GM12878 (cell line): ENCODE results near the gene TOMM40L. TPM values are rescaled to one million over a fixed set of nuclear protein-coding genes. Genes with fewer than 3 reads are reported as not detected.

ENCODE experiments used
- CUX1 ChIP-seq: IDR thresholded peaks from 2 replicates; pipeline ENCODE4 v1.6.1; 2012; ENCODE audit warnings: improper control_type of control experiment, low read depth, low read length; ENCODE audit not compliant: insufficient replicate concordance
- E4F1 ChIP-seq: fragments of 450-650 bp; IDR thresholded peaks from 2 replicates; pipeline ENCODE4 v1.6.1; 2018; ENCODE audit warnings: borderline replicate concordance, mild to moderate bottlenecking; ENCODE audit not compliant: partially characterized antibody
- GATAD2B ChIP-seq: fragments of 450-650 bp; conservative IDR thresholded peaks from 2 replicates; pipeline ENCODE4 v1.6.1; 2017; ENCODE audit warnings: low read depth, mild to moderate bottlenecking, moderate library complexity
- MAX ChIP-seq: IDR thresholded peaks from 2 replicates; pipeline ENCODE4 v1.6.1; 2012; ENCODE audit warnings: low read depth, low read length, improper control_type of control experiment
- NKRF ChIP-seq: fragments of 450-650 bp; conservative IDR thresholded peaks from 2 replicates; pipeline ENCODE4 v1.6.1; 2017; ENCODE audit warnings: mild to moderate bottlenecking, moderate library complexity
- POLR2A ChIP-seq: IDR thresholded peaks from 2 replicates; pipeline ENCODE4 v1.6.1; 2011; ENCODE audit warnings: low read depth, mild to moderate bottlenecking, low read length
- POU2F2 ChIP-seq: IDR thresholded peaks from 3 replicates; pipeline ENCODE4 v1.6.1; 2011; ENCODE audit warnings: low read depth, mild to moderate bottlenecking, low read length, borderline replicate concordance
- RUNX3 ChIP-seq: IDR thresholded peaks from 2 replicates; pipeline ENCODE4 v1.6.1; 2012; ENCODE audit warnings: low read length, inconsistent platforms
- SUPT20H ChIP-seq: IDR thresholded peaks from 2 replicates; pipeline ENCODE4 v1.6.1; 2011; ENCODE audit warnings: low read depth, mild to moderate bottlenecking, low read length, moderate library complexity, borderline replicate concordance; ENCODE audit not compliant: control insufficient read depth
- TARDBP ChIP-seq: IDR thresholded peaks from 2 replicates; pipeline ENCODE4 v1.6.1; 2016; ENCODE audit warnings: borderline replicate concordance
- ZBTB40 ChIP-seq: fragments of 450-650 bp; IDR thresholded peaks from 2 replicates; pipeline ENCODE4 v1.6.1; 2016; ENCODE audit warnings: mild to moderate bottlenecking, moderate library complexity, borderline replicate concordance
- polyA plus RNA-seq, 11 experiments: library from polyadenylated mRNA; depleted of rRNA in 4 of 11; unstranded in 6 of 11; stranded (reverse) in 5 of 11; fragments of >200 nt; fragmentation: Nextera tagmentation in 4 of 11; fragmentation: Illumina TruSeq in 1 of 11; extraction: Ambion mirVana in 4 of 11; extraction: Trizol in 1 of 11; gene quantifications; 1 replicate in 1 of 11; 2 replicates in 10 of 11; pipeline versions ENCODE4 v1.2.1 to v1.2.3, GENCODE V29; 2011 to 2016; ENCODE audit warnings: inconsistent platforms in 2 of 11, missing spikeins in 2 of 11, low read depth in 1 of 11
- total RNA-seq, 4 experiments: library from RNA; depleted of rRNA in 3 of 4; stranded (reverse); fragments of >200 nt in 3 of 4; fragmentation: Illumina TruSeq in 1 of 4; extraction: Trizol in 1 of 4; gene quantifications; 2 replicates each; pipeline versions ENCODE4 v1.2.1 to v1.2.3, GENCODE V29; 2013 to 2021

Gene TOMM40L
- total and polyA plus RNA-seq, 10 of the 15 experiments (the other 5 are each of a cell fraction or from before 2014, with no cell fraction given): 5.9 to 21.6 (median 15.7) TPM

GRCh38 chr1:161201836-161202712, 23.8 kb upstream of the TOMM40L start, which contains the start of gene NDUFS2 (continued):
- TF ChIP-seq ZBTB40 (peak; percentile 93), SUPT20H (no peak), TARDBP (peak; percentile 88), RUNX3 (peak; percentile 58), POU2F2 (0 out of 3 replicates have a peak, but pooled peaks have one; percentile 58), E4F1 (peak; percentile 75), MAX (no peak), CUX1 (peak; percentile 73), POLR2A (peak; percentile 96), GATAD2B (0 out of 2 replicates have a peak, but pooled peaks have one; percentile 62), NKRF (peak; percentile 65)
